Vagina (tissue), 2 donors: ENCODE results near the gene DNAH2. TPM values are rescaled to one million over a fixed set of nuclear protein-coding genes. Genes with fewer than 3 reads are reported as not detected.

Source experiments
- DNase-seq, 2 donors: peaks; one replicate each; pipeline ENCODE4 v3.0.0-alpha.2; 2017; ENCODE audit errors: extremely low spot score in 2 of 2
- H3K27ac ChIP-seq: fragments of 200-600 bp; sonication (generic); one replicate; pipeline ENCODE4 v1.5.1; 2019
- H3K27me3 ChIP-seq: fragments of 200-600 bp; sonication (generic); one replicate; pipeline ENCODE4 v1.5.1; 2019
- H3K36me3 ChIP-seq, 2 donors: fragments of 200-600 bp; sonication (generic); one replicate each; pipeline ENCODE4 v1.5.1; 2017 to 2019
- H3K4me1 ChIP-seq: fragments of 200-600 bp; sonication (generic); one replicate; pipeline ENCODE4 v1.5.1; 2019
- H3K4me3 ChIP-seq, 2 donors: fragments of 200-600 bp; sonication (generic); 1 replicate in 1 of 2; 2 replicates in 1 of 2; pipeline ENCODE4 v1.5.1; 2016 to 2019
- H3K9me3 ChIP-seq: fragments of 200-600 bp; sonication (generic); one replicate; pipeline ENCODE4 v1.5.1; 2019
- POLR2A ChIP-seq, 2 donors: fragments of 450-650 bp; IDR thresholded peaks; one replicate each; pipeline ENCODE4 v1.6.1; 2017; ENCODE audit warnings: antibody characterized with exemption in 2 of 2, mild to moderate bottlenecking in 2 of 2, moderate library complexity in 2 of 2
- POLR2AphosphoS5 ChIP-seq, 2 donors: sonication (generic); formaldehyde crosslinking; IDR thresholded peaks; one replicate each; pipeline ENCODE4 v1.9.0; 2017; ENCODE audit warnings: antibody characterized with exemption in 2 of 2, mild to moderate bottlenecking in 2 of 2, low read depth in 1 of 2; ENCODE audit not compliant: insufficient read depth in 1 of 2
- intact Hi-C: fragments of 100-400 bp; cut with DNase I; formaldehyde crosslinking; loops from one replicate; pipeline ENCODE4 v1.15.1; 2023
- total RNA-seq: library from RNA; depleted of rRNA; stranded (reverse); fragments of >200 nt; gene quantifications from one replicate; pipeline ENCODE4 v1.2.3, GENCODE V29; 2016
- TF ChIP-seq, protein P1 (sequence below), 3 experiments: fragments of 450-650 bp in 2 of 3; fragments of 200-600 bp in 1 of 3; sonication (generic) in 1 of 3; IDR thresholded peaks; one replicate each; pipeline ENCODE4 v1.5.1; 2017 to 2019; ENCODE audit warnings: antibody characterized with exemption in 3 of 3, mild to moderate bottlenecking in 2 of 3, moderate library complexity in 2 of 3

The DNAH2 gene
- total RNA-seq, 1 donor from 2014 or later, result 0.49 TPM

DNA sequence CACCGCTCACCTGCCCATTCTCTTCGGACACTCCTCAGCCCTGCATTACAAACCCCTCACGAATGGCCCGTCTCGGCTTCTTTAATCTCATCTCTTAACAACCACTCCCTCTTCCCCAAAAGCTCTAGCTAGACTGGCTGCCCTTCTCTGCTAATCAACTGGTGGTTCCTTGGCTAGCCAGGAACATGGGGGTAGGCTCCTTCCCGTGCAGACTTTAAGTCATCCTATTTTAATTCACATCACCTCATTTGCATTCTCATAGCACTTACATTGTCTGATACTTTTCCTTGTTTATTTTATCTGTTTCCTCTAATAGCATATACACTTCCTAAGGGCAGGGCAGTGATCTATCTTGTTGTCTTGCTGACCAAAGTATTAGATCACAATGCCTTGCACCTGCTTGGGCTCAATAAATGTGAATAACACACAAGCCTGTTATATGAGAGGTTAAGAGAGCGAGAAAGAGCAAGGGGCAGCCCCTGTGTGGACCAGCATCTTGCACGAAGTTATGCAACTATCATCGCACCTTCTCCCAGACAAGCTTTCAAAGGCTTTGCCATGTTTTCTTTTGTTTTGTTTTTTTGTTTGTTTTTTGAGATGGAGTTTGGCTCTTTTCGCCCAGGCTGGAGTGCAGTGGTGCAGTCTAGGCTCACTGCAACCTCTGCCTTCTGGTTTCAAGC is 40.0 kb upstream of the DNAH2 start:
- intact Hi-C loops, result no loop called here
- no peak overlapping the region for H3K27ac ChIP-seq
- H3K27me3 ChIP-seq, result no peaks in the 10 kb centered on the region
- peaks cover 6 to 38% of the 10 kb centered on the region in 2 donors for H3K36me3 ChIP-seq
- H3K4me1 ChIP-seq, result no peaks in the 10 kb centered on the region
- no peaks in the 10 kb centered on the region for H3K9me3 ChIP-seq
- TF ChIP-seq POLR2A (IDR thresholded peaks at IDR 0.05) (no peak), POLR2AphosphoS5 (IDR thresholded peaks at IDR 0.05; ENCODE audit: insufficient read depth in 1 of 2, low read depth in 1 of 2) (no peak)
- TF ChIP-seq, protein P1, sequence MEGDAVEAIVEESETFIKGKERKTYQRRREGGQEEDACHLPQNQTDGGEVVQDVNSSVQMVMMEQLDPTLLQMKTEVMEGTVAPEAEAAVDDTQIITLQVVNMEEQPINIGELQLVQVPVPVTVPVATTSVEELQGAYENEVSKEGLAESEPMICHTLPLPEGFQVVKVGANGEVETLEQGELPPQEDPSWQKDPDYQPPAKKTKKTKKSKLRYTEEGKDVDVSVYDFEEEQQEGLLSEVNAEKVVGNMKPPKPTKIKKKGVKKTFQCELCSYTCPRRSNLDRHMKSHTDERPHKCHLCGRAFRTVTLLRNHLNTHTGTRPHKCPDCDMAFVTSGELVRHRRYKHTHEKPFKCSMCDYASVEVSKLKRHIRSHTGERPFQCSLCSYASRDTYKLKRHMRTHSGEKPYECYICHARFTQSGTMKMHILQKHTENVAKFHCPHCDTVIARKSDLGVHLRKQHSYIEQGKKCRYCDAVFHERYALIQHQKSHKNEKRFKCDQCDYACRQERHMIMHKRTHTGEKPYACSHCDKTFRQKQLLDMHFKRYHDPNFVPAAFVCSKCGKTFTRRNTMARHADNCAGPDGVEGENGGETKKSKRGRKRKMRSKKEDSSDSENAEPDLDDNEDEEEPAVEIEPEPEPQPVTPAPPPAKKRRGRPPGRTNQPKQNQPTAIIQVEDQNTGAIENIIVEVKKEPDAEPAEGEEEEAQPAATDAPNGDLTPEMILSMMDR (IDR thresholded peaks at IDR 0.05), result no peak
- no peak overlapping the region for H3K4me3 ChIP-seq
- no peak for DNase-seq

DNA sequence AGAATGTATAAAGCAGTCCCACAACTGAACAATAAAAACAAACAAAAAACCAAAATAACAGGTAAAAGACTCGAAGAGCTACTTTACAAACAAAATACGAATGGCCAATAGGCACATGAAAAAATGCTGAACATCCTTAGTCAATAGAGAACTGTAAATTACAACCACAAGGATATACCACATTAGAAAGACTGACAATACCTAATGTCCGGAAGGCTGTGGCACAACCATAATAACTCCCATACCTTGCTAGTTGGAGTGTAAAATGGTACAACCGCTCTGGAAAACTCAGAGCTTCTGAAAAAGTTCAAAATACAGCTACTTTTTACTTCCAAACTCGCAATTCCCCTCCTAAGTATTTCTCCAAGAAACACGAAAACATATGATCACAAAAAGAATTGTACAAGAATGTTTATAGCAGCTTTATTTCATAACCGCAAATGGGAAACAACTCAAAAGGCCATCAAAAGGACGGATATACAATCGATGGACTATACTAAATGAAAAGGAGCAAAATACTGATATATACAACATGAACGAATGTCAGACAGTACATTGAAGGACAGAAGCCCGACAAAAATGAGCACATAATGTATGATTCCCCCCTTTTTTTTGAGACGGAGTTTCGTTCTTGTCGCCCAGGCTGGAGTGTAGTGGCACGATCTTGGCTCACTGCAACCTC is 32.6 kb upstream of the DNAH2 start:
- intact Hi-C loops, result loop anchor here (2.0 kb wide), 1 partner anchor 58 kb away; the partner anchor contains the start of gene SAT2
- DNase-seq, result no peak
- Histone ChIP-seq H3K27ac (peak overlapping the region; percentile 95), H3K9me3 (no peaks in the 10 kb centered on the region), H3K36me3 (no peaks in the 10 kb centered on the region), H3K27me3 (no peaks in the 10 kb centered on the region), H3K4me3 (peak overlapping the region; percentile 73 to 83), H3K4me1 (peaks cover 36% of the 10 kb centered on the region)
- TF ChIP-seq, protein P1 (IDR thresholded peaks at IDR 0.05), result no peak
- TF ChIP-seq POLR2AphosphoS5 (IDR thresholded peaks at IDR 0.05; ENCODE audit: insufficient read depth in 1 of 2, low read depth in 1 of 2), result no peak

DNA sequence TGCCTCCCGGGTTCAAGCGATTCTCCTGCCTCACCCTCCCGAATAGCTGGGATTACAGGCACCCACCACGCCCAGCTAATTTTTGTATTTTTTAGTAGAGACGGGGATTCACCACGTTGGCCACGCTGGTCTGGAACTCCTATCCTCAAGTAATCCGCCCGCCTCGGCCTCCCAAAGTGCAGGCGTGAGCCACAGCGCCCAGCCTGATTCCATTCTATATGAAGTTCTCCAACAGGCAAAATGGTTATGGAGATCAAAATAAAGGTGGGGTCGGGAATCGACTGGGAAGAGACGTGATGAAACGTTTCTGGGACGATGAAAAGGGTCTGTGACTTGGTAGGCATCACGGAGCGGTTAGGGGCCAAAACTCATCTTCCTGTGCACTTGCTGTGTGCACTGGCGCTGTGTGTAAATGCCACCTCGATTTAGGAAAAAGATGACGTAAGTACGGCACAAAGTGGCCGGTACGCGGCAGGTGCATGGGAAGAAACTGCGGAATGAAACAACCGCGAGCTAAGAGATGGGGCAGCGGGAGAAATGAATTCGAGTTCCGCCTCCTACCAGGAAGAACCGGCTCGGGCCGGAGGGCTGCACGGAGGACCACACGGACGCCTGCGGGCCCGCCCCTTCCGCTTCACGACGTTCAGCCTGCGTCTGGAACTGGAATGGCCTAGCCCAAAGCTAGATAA is 31.9 kb upstream of the DNAH2 start:
- peak overlapping the region; percentile 95 for H3K27ac ChIP-seq
- H3K27me3 ChIP-seq, result no peaks in the 10 kb centered on the region
- H3K4me3 ChIP-seq, result peak overlapping the region; percentile 73 to 83
- TF ChIP-seq POLR2AphosphoS5 (IDR thresholded peaks at IDR 0.05; ENCODE audit: insufficient read depth in 1 of 2, low read depth in 1 of 2), result peak; percentile 82 to 88
- TF ChIP-seq, protein P1 (IDR thresholded peaks at IDR 0.05), result no peak
- peak in 1 of 2 donors; percentile 55 for TF ChIP-seq POLR2A (IDR thresholded peaks at IDR 0.05)
- H3K4me1 ChIP-seq, result peaks cover 36% of the 10 kb centered on the region
- H3K36me3 ChIP-seq, result no peaks in the 10 kb centered on the region
- no peaks in the 10 kb centered on the region for H3K9me3 ChIP-seq
- intact Hi-C loops, result loop anchor here (2.0 kb wide), 2 partner anchors 59 to 71 kb away; partner anchors contain the start of genes FXR2 and SAT2
- DNase-seq, result peak in 1 of 2 donors; percentile 96

DNA sequence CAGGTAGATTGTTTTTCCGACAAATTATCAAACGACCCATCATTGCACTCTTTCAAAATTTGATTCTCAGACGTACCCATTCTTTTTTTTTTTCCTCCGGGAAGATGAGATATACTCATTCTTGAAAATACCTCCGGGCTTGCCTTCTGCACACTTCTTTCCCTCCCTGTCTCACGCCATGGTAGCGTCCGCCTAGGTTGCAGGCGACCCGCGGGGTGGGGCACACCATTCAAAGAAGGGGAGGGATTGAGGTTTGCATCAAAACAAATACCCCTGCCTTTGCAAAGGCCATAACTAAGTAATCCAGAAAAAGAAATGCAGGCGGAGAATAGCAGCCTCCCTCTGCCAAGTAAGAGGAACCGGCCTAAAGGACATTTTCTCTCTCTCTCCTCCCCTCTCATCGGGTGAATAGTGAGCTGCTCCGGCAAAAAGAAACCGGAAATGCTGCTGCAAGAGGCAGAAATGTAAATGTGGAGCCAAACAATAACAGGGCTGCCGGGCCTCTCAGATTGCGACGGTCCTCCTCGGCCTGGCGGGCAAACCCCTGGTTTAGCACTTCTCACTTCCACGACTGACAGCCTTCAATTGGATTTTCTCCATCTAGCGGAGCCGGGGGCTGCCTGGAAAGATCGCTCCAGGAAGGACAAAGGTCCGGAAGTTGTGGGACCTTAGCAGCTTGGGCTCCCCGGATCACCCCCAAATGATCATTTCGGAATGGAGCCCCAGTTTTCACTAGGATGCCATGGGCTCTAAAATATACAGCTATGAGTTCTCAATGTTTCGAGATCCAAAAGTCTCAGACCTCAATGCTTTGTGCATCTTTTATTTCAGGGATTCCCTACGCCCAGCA is 31.1 kb upstream of the DNAH2 start:
- H3K4me1 ChIP-seq, result peaks cover 36% of the 10 kb centered on the region
- H3K27ac ChIP-seq, result peak overlapping the region; percentile 95
- no peaks in the 10 kb centered on the region for H3K27me3 ChIP-seq
- peak overlapping the region; percentile 73 to 83 for H3K4me3 ChIP-seq
- DNase-seq, result peak in 1 of 2 donors; percentile 92
- H3K36me3 ChIP-seq, result no peaks in the 10 kb centered on the region
- intact Hi-C loops, result loop anchor here (2.0 kb wide), 1 partner anchor 72 kb away; the partner anchor contains the start of gene FXR2
- no peaks in the 10 kb centered on the region for H3K9me3 ChIP-seq
- TF ChIP-seq, protein P1 (IDR thresholded peaks at IDR 0.05), result no peak
- TF ChIP-seq POLR2AphosphoS5 (IDR thresholded peaks at IDR 0.05; ENCODE audit: insufficient read depth in 1 of 2, low read depth in 1 of 2) (peak; percentile 77 to 83), POLR2A (IDR thresholded peaks at IDR 0.05) (peak in 1 of 2 donors; percentile 84)
